Measurements from ENCODE around the gene NACAD. TPM values are rescaled to one million over a fixed set of nuclear protein-coding genes. Genes with fewer than 3 reads are reported as not detected.

Gene NACAD
- polyA plus RNA-seq, 3 donors: 6.9 to 7.9 (median 7.6) TPM

- DNase-seq (ENCODE audit: low read depth in 3 of 3, low spot score in 2 of 3): no peak
Measured at GRCh38 chr7:45032421-45032820, 56.3 kb downstream of the NACAD start.

- no peak for DNase-seq (ENCODE audit: low read depth in 3 of 3, low spot score in 2 of 3)
Measured at GRCh38 chr7:45031829-45032228, 56.9 kb downstream of the NACAD start.

Other genes starting within 250 kb of the NACAD start
- gene H2AZ2, start 240.9 kb downstream of the NACAD start, polyA plus RNA-seq (ENCODE audit: insufficient read length in 3 of 3): 100 to 1,000 TPM; 250 to 260 (median 259) TPM
- gene PURB, start 203.4 kb downstream of the NACAD start, polyA plus RNA-seq (ENCODE audit: insufficient read length in 3 of 3): 10 to 100 TPM; 31.0 to 32.2 (median 32.0) TPM
- under 1 TPM; 0.33 to 0.51 (median 0.36) TPM for gene MYO1G, start 110.0 kb downstream of the NACAD start, polyA plus RNA-seq (ENCODE audit: insufficient read length in 3 of 3)
- 10 to 100 TPM; 23.3 to 28.4 (median 26.4) TPM for gene CCM2, start 88.8 kb downstream of the NACAD start, polyA plus RNA-seq (ENCODE audit: insufficient read length in 3 of 3)
- 10 to 100 TPM; 51.2 to 59.1 (median 54.6) TPM for gene TBRG4, start 22.7 kb upstream of the NACAD start, polyA plus RNA-seq (ENCODE audit: insufficient read length in 3 of 3)
- gene RAMP3, start 68.8 kb upstream of the NACAD start, polyA plus RNA-seq (ENCODE audit: insufficient read length in 3 of 3): 10 to 100 TPM in 2 of 3 donors, 1 to 10 TPM in 1; 10.0 to 13.9 (median 10.4) TPM